ENCODE results near the gene OR10A6. TPM values are rescaled to one million over a fixed set of nuclear protein-coding genes. Genes with fewer than 3 reads are reported as not detected.

The OR10A6 gene
- total RNA-seq, 2 experiments from 2014 or later, result not detected

DNA sequence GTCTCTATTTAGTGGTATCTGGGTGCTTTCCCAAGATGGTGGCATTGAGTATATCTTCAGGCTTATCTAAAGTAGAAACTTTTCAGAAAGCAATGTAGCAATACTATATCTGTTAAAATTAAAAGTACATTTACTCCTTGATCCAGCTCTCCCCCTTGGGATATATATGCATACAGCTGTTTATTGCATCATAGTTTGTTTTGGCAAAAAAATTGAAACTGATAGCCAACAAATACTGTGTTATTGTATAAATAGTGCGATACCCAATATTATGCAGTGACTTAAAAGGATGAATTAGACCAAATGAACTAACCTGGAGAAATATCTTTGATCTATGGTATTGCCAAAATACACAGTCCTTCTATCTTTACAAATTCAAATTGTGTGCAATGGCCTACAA lies 18.9 kb upstream of the OR10A6 start:
- ChIA-PET CTCF (no interaction called here), POLR2A (no interaction called here)
- H3K27ac Mint-ChIP-seq, result no peak overlapping the region

DNA sequence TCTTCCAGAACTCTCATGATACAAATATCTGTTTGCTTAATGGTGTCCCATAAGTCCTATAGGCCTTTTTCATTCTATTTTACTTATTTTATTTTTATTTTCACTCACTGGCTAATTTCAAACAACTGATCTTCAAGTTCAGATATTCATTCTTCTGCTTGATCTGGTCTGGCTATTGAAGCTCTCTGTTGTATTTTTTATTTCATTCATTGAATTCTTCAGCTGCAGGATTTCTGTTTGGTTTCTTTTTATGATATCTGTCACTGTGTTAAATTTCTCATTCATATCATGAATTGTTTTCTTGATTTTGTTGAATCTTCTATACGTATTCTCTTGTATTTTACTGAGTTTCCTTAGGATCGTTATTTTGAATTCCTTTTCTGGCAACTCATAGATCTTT lies 13.1 kb upstream of the OR10A6 start:
- peaks cover 17% of the 10 kb centered on the region for H3K9me3 Mint-ChIP-seq
- H3K36me3 Mint-ChIP-seq (ENCODE audit: low read depth), result no peaks in the 10 kb centered on the region
- H3K4me3 Mint-ChIP-seq, result no peak overlapping the region
- no peak for DNase-seq
- H3K4me1 Mint-ChIP-seq, result no peaks in the 10 kb centered on the region
- ChIA-PET POLR2A (no interaction called here), CTCF (interaction anchor here (2.1 kb wide), 1 partner anchor 43 kb away, joined by 7 read pairs; the partner anchor contains the start of gene EIF3F)
- H3K27me3 Mint-ChIP-seq, result no peaks in the 10 kb centered on the region
- no peak overlapping the region for H3K27ac Mint-ChIP-seq

More for the DNA sequence above, 18.9 kb upstream of the OR10A6 start:
- Mint-ChIP-seq H3K27me3 (peaks cover 3% of the 10 kb centered on the region), H3K36me3 (ENCODE audit: low read depth) (no peaks in the 10 kb centered on the region), H3K4me3 (no peak overlapping the region), H3K9me3 (no peaks in the 10 kb centered on the region), H3K4me1 (no peaks in the 10 kb centered on the region)
- DNase-seq, result no peak

DNA sequence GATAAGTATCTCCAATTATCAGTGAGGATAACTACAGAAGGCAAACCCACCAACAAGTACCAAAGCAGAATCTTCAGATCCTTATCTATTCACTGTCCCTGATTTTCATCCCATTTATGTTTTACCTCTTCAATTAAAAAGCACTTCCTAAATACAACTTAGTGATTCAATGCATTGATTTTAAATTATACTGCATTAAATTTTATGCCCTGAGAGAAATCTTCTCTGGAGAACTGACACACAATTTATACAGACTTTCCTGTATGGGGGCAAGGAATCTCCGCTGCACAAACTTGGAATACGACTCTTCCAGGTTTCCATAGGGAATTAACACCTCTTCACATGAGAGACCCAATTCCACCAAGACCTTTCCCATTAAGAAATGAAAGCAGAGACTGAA lies 10.5 kb upstream of the OR10A6 start, which contains the start of gene OR10A3:
OR10A3 (minus strand) TSS at position 101 of the 400 bp plus-strand sequence. CDS start 2,188 bp downstream, outside the sequence.
- Mint-ChIP-seq H3K27ac (no peak within 1 kb of the TSS), H3K4me1 (no peaks in the 10 kb centered on the region), H3K27me3 (no peaks in the 10 kb centered on the region), H3K4me3 (no peak within 1 kb of the TSS), H3K9me3 (peaks cover 17% of the 10 kb centered on the region), H3K36me3 (ENCODE audit: low read depth) (no peaks in the 10 kb centered on the region)
- ChIA-PET CTCF (no interaction called here), POLR2A (no interaction called here)
- no peak for DNase-seq

- CTCF ChIA-PET, result no interaction called here
- Mint-ChIP-seq H3K4me1 (no peaks in the 10 kb centered on the region), H3K4me3 (no peak overlapping the region), H3K27me3 (no peaks in the 10 kb centered on the region), H3K36me3 (ENCODE audit: low read depth) (no peaks in the 10 kb centered on the region), H3K27ac (no peak overlapping the region), H3K9me3 (peaks cover 17% of the 10 kb centered on the region)
- POLR2A ChIA-PET, result no interaction called here
- no peak for DNase-seq
Measured at GRCh38 chr11:7941146-7941545, 10.1 kb upstream of the OR10A6 start.

- H3K4me3 Mint-ChIP-seq, result no peak overlapping the region
Measured at GRCh38 chr11:7936615-7937014, 5.5 kb upstream of the OR10A6 start.

DNA sequence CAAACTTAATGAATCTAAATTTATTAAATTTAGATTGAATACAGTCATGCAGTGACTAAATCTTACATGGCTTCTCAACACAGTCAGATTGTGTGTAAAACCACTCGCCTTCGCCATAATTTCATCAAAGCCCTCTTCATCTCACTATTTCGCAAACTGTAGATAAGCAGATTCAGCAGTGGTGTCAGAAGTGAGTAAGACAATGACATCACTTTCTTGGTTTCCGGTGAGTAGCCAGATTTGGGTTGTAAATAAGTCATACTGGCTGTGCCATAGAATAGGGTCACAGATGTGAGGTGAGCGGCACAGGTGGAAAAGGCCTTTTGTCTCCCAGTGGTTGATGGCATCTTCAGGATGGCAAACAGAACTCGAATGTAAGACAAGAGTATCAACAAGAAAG lies 3.4 kb downstream of the OR10A6 start:
- Mint-ChIP-seq H3K36me3 (ENCODE audit: low read depth) (no peaks in the 10 kb centered on the region), H3K9me3 (no peaks in the 10 kb centered on the region), H3K27me3 (peaks cover 16% of the 10 kb centered on the region), H3K27ac (no peak overlapping the region), H3K4me3 (no peak overlapping the region), H3K4me1 (no peaks in the 10 kb centered on the region)
- DNase-seq, result no peak
- ChIA-PET POLR2A (no interaction called here), CTCF (no interaction called here)

More at GRCh38 chr11:7936615-7937014, 5.5 kb upstream of the OR10A6 start:
- POLR2A ChIA-PET, result no interaction called here
- Mint-ChIP-seq H3K9me3 (no peaks in the 10 kb centered on the region), H3K27ac (no peak overlapping the region), H3K36me3 (ENCODE audit: low read depth) (no peaks in the 10 kb centered on the region), H3K4me1 (no peaks in the 10 kb centered on the region), H3K27me3 (peaks cover 4% of the 10 kb centered on the region)
- CTCF ChIA-PET, result no interaction called here
- DNase-seq, result no peak

GRCh38 chr11:7924536-7924935 lies 6.5 kb downstream of the OR10A6 start:
- ChIA-PET POLR2A (interaction anchor here (0.6 kb wide), 1 partner anchor 140 kb away, joined by 3 read pairs; no protein-coding TSS in a partner anchor), CTCF (interaction anchor here (0.7 kb wide), 1 partner anchor 713 kb away, joined by 3 read pairs; no protein-coding TSS in a partner anchor)
- Mint-ChIP-seq H3K9me3 (no peaks in the 10 kb centered on the region), H3K4me1 (no peaks in the 10 kb centered on the region), H3K4me3 (no peak overlapping the region), H3K27me3 (peaks cover 8% of the 10 kb centered on the region), H3K36me3 (ENCODE audit: low read depth) (no peaks in the 10 kb centered on the region), H3K27ac (no peak overlapping the region)
- DNase-seq, result no peak

DNA sequence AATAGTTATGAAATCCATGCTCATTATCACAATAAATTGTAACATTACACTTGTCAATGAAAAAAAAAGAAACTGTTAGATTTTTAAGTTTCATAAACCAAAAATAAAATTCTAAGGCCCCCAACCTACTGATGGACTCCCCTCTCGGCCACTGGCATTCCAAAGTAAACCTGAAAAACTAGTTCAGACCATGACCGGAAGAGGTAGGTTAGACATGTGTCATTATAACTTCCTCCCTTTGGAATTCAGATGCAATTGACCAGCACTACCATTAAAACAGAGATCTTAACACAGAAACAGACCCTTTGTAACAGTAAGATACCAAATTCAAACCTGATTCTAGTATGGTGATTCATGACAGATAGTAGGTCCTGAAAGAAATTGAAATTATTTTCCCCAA lies 12.9 kb downstream of the OR10A6 start:
- Mint-ChIP-seq H3K27ac (no peak overlapping the region), H3K4me1 (no peaks in the 10 kb centered on the region), H3K9me3 (no peaks in the 10 kb centered on the region), H3K27me3 (no peaks in the 10 kb centered on the region), H3K4me3 (no peak overlapping the region), H3K36me3 (ENCODE audit: low read depth) (no peaks in the 10 kb centered on the region)
- POLR2A ChIA-PET, result no interaction called here
- no peak for DNase-seq
- CTCF ChIA-PET, result no interaction called here

DNA sequence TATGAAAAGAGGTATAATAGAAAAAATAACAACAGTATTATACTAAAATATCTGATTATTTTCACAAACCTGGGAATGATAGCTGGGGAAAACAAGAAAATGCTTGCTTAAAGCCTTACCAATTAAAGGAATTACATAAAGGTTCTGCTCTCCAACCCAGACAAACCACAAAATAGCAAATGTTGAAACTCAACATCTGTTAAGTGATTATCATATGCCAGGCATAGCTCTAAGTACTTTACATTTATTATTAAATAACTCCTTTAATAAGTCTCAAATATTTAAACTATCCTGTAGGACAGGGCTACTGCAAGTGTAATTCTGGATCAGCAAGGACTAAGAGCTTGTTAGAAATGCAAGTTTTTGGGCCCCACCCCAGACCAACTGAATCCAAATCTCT lies 20.1 kb downstream of the OR10A6 start:
- H3K4me3 Mint-ChIP-seq, result no peak overlapping the region
- H3K4me1 Mint-ChIP-seq, result peaks cover 2% of the 10 kb centered on the region
- DNase-seq, result no peak
- H3K9me3 Mint-ChIP-seq, result no peaks in the 10 kb centered on the region
- ChIA-PET CTCF (interaction anchor here (1.7 kb wide), 1 partner anchor 18 kb away, joined by 7 read pairs; no protein-coding TSS in a partner anchor), POLR2A (no interaction called here)
- H3K27ac Mint-ChIP-seq, result no peak overlapping the region
- no peaks in the 10 kb centered on the region for H3K36me3 Mint-ChIP-seq (ENCODE audit: low read depth)
- H3K27me3 Mint-ChIP-seq, result peaks cover 21% of the 10 kb centered on the region

DNA sequence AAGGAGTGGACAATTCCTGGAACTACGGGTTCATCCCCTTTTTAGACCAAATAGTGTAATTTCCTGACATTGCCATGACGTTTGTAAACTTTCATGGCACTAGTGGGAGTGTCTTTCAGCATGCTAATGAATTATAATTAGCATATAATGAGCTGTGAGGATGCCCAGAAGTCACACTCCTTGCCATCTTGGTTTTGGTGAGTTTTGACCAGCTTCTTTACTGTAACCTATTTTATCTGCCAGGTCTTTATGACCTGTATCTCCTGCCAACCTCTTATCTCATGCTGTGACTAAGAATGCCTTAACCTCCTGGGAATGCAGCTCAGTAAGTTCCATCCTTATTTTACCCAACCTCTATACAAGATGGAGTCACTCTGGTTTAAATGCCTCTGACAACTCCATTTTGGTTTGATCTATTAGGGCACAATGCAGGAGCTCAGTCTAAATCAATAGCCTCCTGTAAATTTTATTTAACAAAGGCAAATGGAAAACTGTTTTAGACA lies 20.7 kb downstream of the OR10A6 start:
- CTCF ChIA-PET, result interaction anchor here (1.7 kb wide), 1 partner anchor 17 kb away, joined by 7 read pairs; no protein-coding TSS in a partner anchor
- no peak for DNase-seq
- peaks cover 2% of the 10 kb centered on the region for H3K4me1 Mint-ChIP-seq
- peaks cover 26% of the 10 kb centered on the region for H3K27me3 Mint-ChIP-seq
- no peak overlapping the region for H3K27ac Mint-ChIP-seq
- POLR2A ChIA-PET, result no interaction called here
- no peak overlapping the region for H3K4me3 Mint-ChIP-seq
- no peaks in the 10 kb centered on the region for H3K36me3 Mint-ChIP-seq (ENCODE audit: low read depth)
- H3K9me3 Mint-ChIP-seq, result no peaks in the 10 kb centered on the region

- H3K4me1 Mint-ChIP-seq, result peaks cover 2% of the 10 kb centered on the region
- H3K36me3 Mint-ChIP-seq (ENCODE audit: low read depth), result no peaks in the 10 kb centered on the region
- POLR2A ChIA-PET, result no interaction called here
- CTCF ChIA-PET, result interaction anchor here (1.7 kb wide), 1 partner anchor 17 kb away, joined by 7 read pairs; no protein-coding TSS in a partner anchor
- peaks cover 28% of the 10 kb centered on the region for H3K27me3 Mint-ChIP-seq
- H3K27ac Mint-ChIP-seq, result no peak overlapping the region
- no peak overlapping the region for H3K4me3 Mint-ChIP-seq
- no peaks in the 10 kb centered on the region for H3K9me3 Mint-ChIP-seq
- DNase-seq, result no peak
Measured at GRCh38 chr11:7909585-7910285, 21.3 kb downstream of the OR10A6 start.

DNA sequence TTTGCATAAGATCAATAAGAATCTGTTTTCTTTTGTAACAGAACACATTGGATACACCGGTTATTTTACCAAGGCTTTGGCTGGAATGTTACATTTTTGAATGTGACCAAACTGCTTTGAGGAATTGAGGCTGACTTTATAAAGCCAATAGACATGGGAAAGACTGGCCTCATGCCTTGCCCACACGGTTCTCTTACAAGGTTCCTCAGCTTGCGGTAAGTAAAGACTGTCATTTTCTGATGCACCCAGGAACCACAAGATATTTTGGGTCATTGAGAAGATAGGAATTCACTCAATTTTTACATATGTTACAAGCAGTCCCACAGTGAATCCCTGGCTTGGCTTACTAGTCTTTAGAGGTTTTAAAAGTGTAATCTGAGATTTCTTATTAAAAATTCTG lies 23.9 kb downstream of the OR10A6 start:
- no peak overlapping the region for H3K27ac Mint-ChIP-seq
- no peak overlapping the region for H3K4me3 Mint-ChIP-seq
- no peaks in the 10 kb centered on the region for H3K36me3 Mint-ChIP-seq (ENCODE audit: low read depth)
- CTCF ChIA-PET, result no interaction called here
- POLR2A ChIA-PET, result no interaction called here
- H3K9me3 Mint-ChIP-seq, result no peaks in the 10 kb centered on the region
- peaks cover 30% of the 10 kb centered on the region for H3K27me3 Mint-ChIP-seq
- peaks cover 2% of the 10 kb centered on the region for H3K4me1 Mint-ChIP-seq
- no peak for DNase-seq

DNA sequence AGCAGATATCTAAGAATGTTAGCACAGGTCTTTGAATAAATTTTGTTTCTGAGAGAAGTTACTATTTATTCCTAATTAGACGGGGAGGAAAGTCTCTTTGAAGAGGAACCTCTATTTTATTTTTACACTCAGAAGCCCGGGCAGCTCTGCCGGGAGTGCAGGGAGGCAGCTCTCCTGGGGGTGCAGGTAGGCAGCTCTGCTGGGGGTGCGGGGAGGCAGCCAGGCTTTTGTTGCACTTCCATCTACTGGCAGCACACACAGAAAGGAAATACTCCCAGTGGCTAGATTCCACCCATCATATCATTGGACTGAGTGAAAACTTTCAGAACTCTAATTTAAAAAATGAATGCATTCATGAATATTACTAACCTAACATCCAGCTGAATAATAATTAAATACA lies 24.6 kb downstream of the OR10A6 start:
- no peaks in the 10 kb centered on the region for H3K36me3 Mint-ChIP-seq (ENCODE audit: low read depth)
- H3K27ac Mint-ChIP-seq, result no peak overlapping the region
- peaks cover 2% of the 10 kb centered on the region for H3K4me1 Mint-ChIP-seq
- H3K9me3 Mint-ChIP-seq, result no peaks in the 10 kb centered on the region
- peaks cover 30% of the 10 kb centered on the region for H3K27me3 Mint-ChIP-seq
- no peak overlapping the region for H3K4me3 Mint-ChIP-seq
- DNase-seq, result no peak
- CTCF ChIA-PET, result no interaction called here
- POLR2A ChIA-PET, result no interaction called here

DNA sequence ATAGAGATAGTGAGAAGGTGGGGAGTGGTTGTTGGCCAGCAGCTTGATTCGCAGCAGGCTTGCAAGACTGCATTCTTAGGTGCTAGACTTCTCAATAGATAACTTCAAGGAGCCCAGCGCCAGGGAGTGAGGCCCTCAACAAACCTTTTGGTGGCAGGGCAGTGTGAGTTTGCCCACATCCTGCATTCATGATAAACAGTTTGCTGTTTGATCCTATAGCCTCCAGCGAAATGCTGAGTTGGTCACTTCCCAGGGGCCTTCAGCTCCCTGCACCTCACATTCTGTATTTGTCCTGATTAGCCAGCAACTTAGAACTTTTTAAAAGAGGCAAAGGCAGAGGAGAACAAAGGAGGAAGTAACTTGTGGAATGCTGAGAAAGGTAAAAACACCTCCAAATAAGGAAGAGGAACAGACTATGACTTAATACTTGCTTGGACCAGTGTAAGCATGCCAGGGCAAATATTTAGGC lies 25.1 kb downstream of the OR10A6 start:
- no peaks in the 10 kb centered on the region for H3K9me3 Mint-ChIP-seq
- CTCF ChIA-PET, result no interaction called here
- peaks cover 30% of the 10 kb centered on the region for H3K27me3 Mint-ChIP-seq

More for the DNA sequence above, 25.1 kb downstream of the OR10A6 start:
- H3K27ac Mint-ChIP-seq, result no peak overlapping the region
- POLR2A ChIA-PET, result no interaction called here
- H3K4me1 Mint-ChIP-seq, result peaks cover 2% of the 10 kb centered on the region
- H3K36me3 Mint-ChIP-seq (ENCODE audit: low read depth), result no peaks in the 10 kb centered on the region
- H3K4me3 Mint-ChIP-seq, result no peak overlapping the region
- no peak for DNase-seq

Data from activated CD4-positive, alpha-beta T cell treated with anti-CD3 and anti-CD28 coated beads, Interleukin-2, amount 10 ng/mL, durations not matched to agents 7 days and 5 days (primary cell).